ENCODE data around the gene KISS1. TPM values are rescaled to one million over a fixed set of nuclear protein-coding genes. Genes with fewer than 3 reads are reported as not detected.

Gene KISS1
- total RNA-seq (1 to 10 TPM in 1 of 5 donors, not detected in 4; 1.1 TPM), polyA plus RNA-seq (1 to 10 TPM in 2 of 3 donors, not detected in 1; 1.6 to 8.3 TPM)
- long read RNA-seq, donor 1, transcript KISS1-201 (3 exons, 709 nt): major isoform, 28 of 28 reads
- long read RNA-seq, donor 1, partial matches to known transcripts: 0 of 28 reads
- long read RNA-seq, donor 1, other reads (novel, unspliced or antisense): 0 of 28 reads
- long read RNA-seq, donor 2: 0 reads
- long read RNA-seq, donor 3: 0 reads
- long read RNA-seq, donor 4: 0 reads
- long read RNA-seq, donor 5: 0 reads
- long read RNA-seq, donor 6: 0 reads
- long read RNA-seq, donor 7: 0 reads
- long read RNA-seq, donor 8: 0 reads
- long read RNA-seq, donor 9: 0 reads
- long read RNA-seq, donor 10: 0 reads

GRCh38 chr1:204196068-204196795 is at the start of gene KISS1:
KISS1 (minus strand) TSS chr1:204196491; CDS start chr1:204192876, 3,615 bp downstream.
- TF ChIP-seq EP300 (IDR thresholded peaks at IDR 0.05) (no peak), POLR2AphosphoS5 (IDR thresholded peaks at IDR 0.05) (no peak), CTCF (IDR thresholded peaks at IDR 0.05) (no peak), POLR2A (IDR thresholded peaks at IDR 0.05) (no peak)
- WGBS, 5 donors: 60 to 65% (median 62%) methylated on average over 18 of the region's 18 CpGs
- intact Hi-C loops (cut with DNase I; ENCODE audit: low total_unique reads): no loop called here
- Histone ChIP-seq H3K36me3 (no peaks in the 10 kb centered on the region), H3K27me3 (peaks cover 0 to 62% (median 0%) of the 10 kb centered on the region in 3 donors), H3K4me3 (no peak within 1 kb of the TSS), H3K27ac (no peak within 1 kb of the TSS), H3K9me3 (no peaks in the 10 kb centered on the region), H3K4me1 (peaks cover 8 to 33% (median 18%) of the 10 kb centered on the region in 4 donors)
- DNase-seq: no peak

- 82 to 92% (median 91%) methylated on average over 10 of the region's 10 CpGs for WGBS, 5 donors
- no peaks in the 10 kb centered on the region for H3K4me1 ChIP-seq
- no peak overlapping the region for H3K4me3 ChIP-seq
- H3K36me3 ChIP-seq: peaks cover 32 to 100% (median 98%) of the 10 kb centered on the region in 4 donors
- H3K27me3 ChIP-seq: no peaks in the 10 kb centered on the region
- H3K27ac ChIP-seq: no peak overlapping the region
- TF ChIP-seq POLR2A (IDR thresholded peaks at IDR 0.05) (no peak), POLR2AphosphoS5 (IDR thresholded peaks at IDR 0.05) (no peak), CTCF (IDR thresholded peaks at IDR 0.05) (no peak), EP300 (IDR thresholded peaks at IDR 0.05) (no peak)
- no peak for DNase-seq
- intact Hi-C loops (cut with DNase I; ENCODE audit: low total_unique reads): no loop called here
- no peaks in the 10 kb centered on the region for H3K9me3 ChIP-seq
Measured at GRCh38 chr1:204242920-204243319, 46.6 kb upstream of the KISS1 start.

- no peak for TF ChIP-seq POLR2A (IDR thresholded peaks at IDR 0.05)
- no peaks in the 10 kb centered on the region for H3K27me3 ChIP-seq
- no peaks in the 10 kb centered on the region for H3K9me3 ChIP-seq
- intact Hi-C loops (cut with DNase I; ENCODE audit: low total_unique reads): no loop called here
- no peaks in the 10 kb centered on the region for H3K4me1 ChIP-seq
- no peak overlapping the region for H3K4me3 ChIP-seq
- H3K27ac ChIP-seq: no peak overlapping the region
- peaks cover 25 to 100% (median 98%) of the 10 kb centered on the region in 4 donors for H3K36me3 ChIP-seq
- no peak for DNase-seq
- WGBS, 5 donors: 81 to 95% (median 91%) methylated on average over 5 of the region's 5 CpGs
Measured at GRCh38 chr1:204241914-204242313, 45.6 kb upstream of the KISS1 start.

GRCh38 chr1:204241050-204241449 is 44.8 kb upstream of the KISS1 start:
- Histone ChIP-seq H3K9me3 (no peaks in the 10 kb centered on the region), H3K4me1 (no peaks in the 10 kb centered on the region), H3K27me3 (no peaks in the 10 kb centered on the region), H3K4me3 (no peak overlapping the region), H3K27ac (no peak overlapping the region), H3K36me3 (peaks cover 20 to 100% (median 98%) of the 10 kb centered on the region in 4 donors)
- intact Hi-C loops (cut with DNase I; ENCODE audit: low total_unique reads): no loop called here
- WGBS, 5 donors: 39 to 57% (median 44%) methylated on average over 2 of the region's 2 CpGs
- DNase-seq: no peak
- TF ChIP-seq EP300 (IDR thresholded peaks at IDR 0.05) (no peak), CTCF (IDR thresholded peaks at IDR 0.05) (no peak), POLR2AphosphoS5 (IDR thresholded peaks at IDR 0.05) (no peak), POLR2A (IDR thresholded peaks at IDR 0.05) (no peak)

Data from stomach (tissue), 19 donors.